A549 (cell line): ENCODE measurements around the gene KCTD20.

Source experiments
- BHLHE40 ChIP-seq: IDR thresholded peaks from 2 replicates; pipeline ENCODE4 v1.6.1; 2012; ENCODE audit warnings: low read depth, low read length, inconsistent platforms
- CHD4 ChIP-seq: fragments of 200-600 bp; sonication (generic); IDR thresholded peaks from 2 replicates; pipeline ENCODE4 v1.6.1; 2016; ENCODE audit warnings: antibody characterized with exemption, mild to moderate bottlenecking, borderline replicate concordance
- JUN ChIP-seq, 2 experiments: fragments of >200 bp; sonication (Bioruptor Twin); formaldehyde crosslinking; IDR thresholded peaks; 2 replicates in 1 of 2; 3 replicates in 1 of 2; pipeline ENCODE4 v1.6.1; 2016 to 2017
- MAFK ChIP-seq: fragments of 450-650 bp; IDR thresholded peaks from 2 replicates; pipeline ENCODE4 v1.6.1; 2014; ENCODE audit not compliant: partially characterized antibody
- NPAS2 ChIP-seq: fragments of 250-450 bp; sonication (Bioruptor Pico); IDR thresholded peaks from 2 replicates; pipeline ENCODE4 v1.8.0; 2022; ENCODE audit warnings: mild to moderate bottlenecking, moderate library complexity, borderline replicate concordance
- NR3C1 ChIP-seq: fragments of >200 bp; sonication (Bioruptor Twin); formaldehyde crosslinking; IDR thresholded peaks from 3 replicates; pipeline ENCODE4 v1.6.1; 2017
- PHF8 ChIP-seq: fragments of 200-600 bp; sonication (generic); IDR thresholded peaks from 2 replicates; pipeline ENCODE4 v1.6.1; 2016; ENCODE audit warnings: low read depth, mild to moderate bottlenecking, antibody characterized with exemption, moderate library complexity, borderline replicate concordance
- POLR2A ChIP-seq: IDR thresholded peaks from 2 replicates; pipeline ENCODE4 v1.6.1; 2012; ENCODE audit warnings: mild to moderate bottlenecking, low read length
- REST ChIP-seq: fragments of 200-600 bp; sonication (generic); IDR thresholded peaks from 2 replicates; pipeline ENCODE4 v1.6.1; 2016; ENCODE audit warnings: antibody characterized with exemption, mild to moderate bottlenecking, moderate library complexity
- RFX5 ChIP-seq: fragments of 450-650 bp; IDR thresholded peaks from 2 replicates; pipeline ENCODE4 v1.7.1; 2014; ENCODE audit warnings: antibody characterized with exemption, mild to moderate bottlenecking, moderate library complexity
- ZFP36 ChIP-seq: fragments of 450-650 bp; IDR thresholded peaks from 2 replicates; pipeline ENCODE4 v1.6.1; 2014; ENCODE audit warnings: borderline replicate concordance; ENCODE audit not compliant: partially characterized antibody
- TF ChIP-seq, protein P1 (sequence below): fragments of >200 bp; sonication (Bioruptor Twin); formaldehyde crosslinking; IDR thresholded peaks from 3 replicates; pipeline ENCODE4 v1.5.1; 2016
- TF ChIP-seq, protein P2 (sequence below): fragments of 250-450 bp; sonication (Bioruptor Pico); IDR thresholded peaks from 2 replicates; pipeline ENCODE4 v1.5.0; 2021; ENCODE audit warnings: mild to moderate bottlenecking, moderate library complexity, borderline replicate concordance
- TF ChIP-seq, protein P3 (sequence below): IDR thresholded peaks from 2 replicates; pipeline ENCODE4 v1.6.1; 2012

DNA sequence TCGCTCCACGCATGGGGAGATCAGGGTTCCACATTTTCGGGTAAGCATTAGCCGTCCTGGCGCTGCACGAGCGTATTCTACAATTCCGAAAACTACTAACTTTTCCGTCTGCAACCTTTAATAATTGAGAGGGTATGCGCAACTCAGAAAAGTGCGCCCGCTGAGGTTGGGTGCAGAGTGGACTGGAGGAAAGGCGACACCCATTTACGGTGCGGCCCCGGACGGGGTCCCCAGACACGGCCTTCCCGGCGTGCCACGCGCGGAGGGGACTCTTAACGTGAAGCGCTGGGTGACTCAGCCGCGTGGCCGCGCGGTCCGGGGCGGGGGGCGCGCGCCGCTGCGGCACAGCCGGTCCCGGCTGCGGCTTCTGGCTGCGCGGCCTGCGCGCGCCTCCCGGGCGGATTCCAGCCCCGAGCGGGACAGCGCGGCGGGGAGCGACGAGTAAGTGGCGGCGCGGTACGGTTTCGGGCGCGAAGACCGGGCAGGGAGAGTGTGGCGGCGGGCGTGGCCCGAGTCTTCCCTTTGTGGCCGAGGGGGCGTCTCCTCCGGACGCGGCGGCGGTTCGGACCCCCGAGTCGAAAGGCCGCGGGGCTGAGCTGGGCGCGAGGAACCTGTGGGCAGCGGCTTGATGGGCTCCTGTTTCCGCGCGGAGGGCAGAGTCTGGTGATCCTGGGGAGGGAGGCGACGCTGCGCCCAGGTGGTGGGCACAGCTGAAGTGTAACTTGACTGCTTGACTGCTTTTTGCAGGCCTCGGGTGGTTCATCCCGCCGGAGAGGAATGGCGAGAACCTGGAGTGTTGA is at the start of gene KCTD20, which contains the start of gene PXT1:
- TF ChIP-seq POLR2A = peak; percentile 31
- peak; percentile 69 to 87; a peak in 4 of 5 replicates for TF ChIP-seq JUN (IDR thresholded peaks at IDR 0.05)
- TF ChIP-seq, protein P1, sequence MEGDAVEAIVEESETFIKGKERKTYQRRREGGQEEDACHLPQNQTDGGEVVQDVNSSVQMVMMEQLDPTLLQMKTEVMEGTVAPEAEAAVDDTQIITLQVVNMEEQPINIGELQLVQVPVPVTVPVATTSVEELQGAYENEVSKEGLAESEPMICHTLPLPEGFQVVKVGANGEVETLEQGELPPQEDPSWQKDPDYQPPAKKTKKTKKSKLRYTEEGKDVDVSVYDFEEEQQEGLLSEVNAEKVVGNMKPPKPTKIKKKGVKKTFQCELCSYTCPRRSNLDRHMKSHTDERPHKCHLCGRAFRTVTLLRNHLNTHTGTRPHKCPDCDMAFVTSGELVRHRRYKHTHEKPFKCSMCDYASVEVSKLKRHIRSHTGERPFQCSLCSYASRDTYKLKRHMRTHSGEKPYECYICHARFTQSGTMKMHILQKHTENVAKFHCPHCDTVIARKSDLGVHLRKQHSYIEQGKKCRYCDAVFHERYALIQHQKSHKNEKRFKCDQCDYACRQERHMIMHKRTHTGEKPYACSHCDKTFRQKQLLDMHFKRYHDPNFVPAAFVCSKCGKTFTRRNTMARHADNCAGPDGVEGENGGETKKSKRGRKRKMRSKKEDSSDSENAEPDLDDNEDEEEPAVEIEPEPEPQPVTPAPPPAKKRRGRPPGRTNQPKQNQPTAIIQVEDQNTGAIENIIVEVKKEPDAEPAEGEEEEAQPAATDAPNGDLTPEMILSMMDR = no peak
- TF ChIP-seq, protein P2, sequence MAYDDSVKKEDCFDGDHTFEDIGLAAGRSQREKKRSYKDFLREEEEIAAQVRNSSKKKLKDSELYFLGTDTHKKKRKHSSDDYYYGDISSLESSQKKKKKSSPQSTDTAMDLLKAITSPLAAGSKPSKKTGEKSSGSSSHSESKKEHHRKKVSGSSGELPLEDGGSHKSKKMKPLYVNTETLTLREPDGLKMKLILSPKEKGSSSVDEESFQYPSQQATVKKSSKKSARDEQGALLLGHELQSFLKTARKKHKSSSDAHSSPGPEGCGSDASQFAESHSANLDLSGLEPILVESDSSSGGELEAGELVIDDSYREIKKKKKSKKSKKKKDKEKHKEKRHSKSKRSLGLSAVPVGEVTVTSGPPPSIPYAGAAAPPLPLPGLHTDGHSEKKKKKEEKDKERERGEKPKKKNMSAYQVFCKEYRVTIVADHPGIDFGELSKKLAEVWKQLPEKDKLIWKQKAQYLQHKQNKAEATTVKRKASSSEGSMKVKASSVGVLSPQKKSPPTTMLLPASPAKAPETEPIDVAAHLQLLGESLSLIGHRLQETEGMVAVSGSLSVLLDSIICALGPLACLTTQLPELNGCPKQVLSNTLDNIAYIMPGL = no peak
- no peak for TF ChIP-seq BHLHE40
- TF ChIP-seq NR3C1 = no peak
- peak; percentile 63 for TF ChIP-seq PHF8
- no peak for TF ChIP-seq CHD4
- TF ChIP-seq MAFK = no peak
- no peak for TF ChIP-seq REST
- TF ChIP-seq NPAS2 (CRISPR knock-in tag) = no peak
- no peak for TF ChIP-seq RFX5
- TF ChIP-seq, protein P3, sequence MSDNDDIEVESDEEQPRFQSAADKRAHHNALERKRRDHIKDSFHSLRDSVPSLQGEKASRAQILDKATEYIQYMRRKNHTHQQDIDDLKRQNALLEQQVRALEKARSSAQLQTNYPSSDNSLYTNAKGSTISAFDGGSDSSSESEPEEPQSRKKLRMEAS = peak; percentile 74
- no peak for TF ChIP-seq ZFP36
